Measurements from ENCODE around the gene MRGPRD.

- TF ChIP-seq, protein P1, sequence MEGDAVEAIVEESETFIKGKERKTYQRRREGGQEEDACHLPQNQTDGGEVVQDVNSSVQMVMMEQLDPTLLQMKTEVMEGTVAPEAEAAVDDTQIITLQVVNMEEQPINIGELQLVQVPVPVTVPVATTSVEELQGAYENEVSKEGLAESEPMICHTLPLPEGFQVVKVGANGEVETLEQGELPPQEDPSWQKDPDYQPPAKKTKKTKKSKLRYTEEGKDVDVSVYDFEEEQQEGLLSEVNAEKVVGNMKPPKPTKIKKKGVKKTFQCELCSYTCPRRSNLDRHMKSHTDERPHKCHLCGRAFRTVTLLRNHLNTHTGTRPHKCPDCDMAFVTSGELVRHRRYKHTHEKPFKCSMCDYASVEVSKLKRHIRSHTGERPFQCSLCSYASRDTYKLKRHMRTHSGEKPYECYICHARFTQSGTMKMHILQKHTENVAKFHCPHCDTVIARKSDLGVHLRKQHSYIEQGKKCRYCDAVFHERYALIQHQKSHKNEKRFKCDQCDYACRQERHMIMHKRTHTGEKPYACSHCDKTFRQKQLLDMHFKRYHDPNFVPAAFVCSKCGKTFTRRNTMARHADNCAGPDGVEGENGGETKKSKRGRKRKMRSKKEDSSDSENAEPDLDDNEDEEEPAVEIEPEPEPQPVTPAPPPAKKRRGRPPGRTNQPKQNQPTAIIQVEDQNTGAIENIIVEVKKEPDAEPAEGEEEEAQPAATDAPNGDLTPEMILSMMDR (IDR thresholded peaks at IDR 0.05; ENCODE audit: insufficient read depth, low read depth, low read length) = no peak
- no peak for TF ChIP-seq EZH2 (IDR thresholded peaks at IDR 0.05; ENCODE audit: insufficient read depth, low read length)
Observed at GRCh38 chr11:68993546-68993945, 12.8 kb upstream of the MRGPRD start.
